Stimulated activated CD8-positive, alpha-beta memory T cell treated with anti-CD3 and anti-CD28 coated beads, Interleukin-4, amount 100 ng/mL, for 48 hours (primary cell): ENCODE measurements around the gene PYY.
A peak's percentile ranks its signal among the peaks of the same experiment; 100 is the strongest.
"Not testable (repeated sequence)": the region's sequence is repeated elsewhere in the genome, so short reads cannot be mapped to it uniquely, and the experiment has no call there.

Experiments used
- DNase-seq: peaks from one replicate; pipeline ENCODE4 v3.0.0-alpha.2; 2020

The PYY gene

DNA sequence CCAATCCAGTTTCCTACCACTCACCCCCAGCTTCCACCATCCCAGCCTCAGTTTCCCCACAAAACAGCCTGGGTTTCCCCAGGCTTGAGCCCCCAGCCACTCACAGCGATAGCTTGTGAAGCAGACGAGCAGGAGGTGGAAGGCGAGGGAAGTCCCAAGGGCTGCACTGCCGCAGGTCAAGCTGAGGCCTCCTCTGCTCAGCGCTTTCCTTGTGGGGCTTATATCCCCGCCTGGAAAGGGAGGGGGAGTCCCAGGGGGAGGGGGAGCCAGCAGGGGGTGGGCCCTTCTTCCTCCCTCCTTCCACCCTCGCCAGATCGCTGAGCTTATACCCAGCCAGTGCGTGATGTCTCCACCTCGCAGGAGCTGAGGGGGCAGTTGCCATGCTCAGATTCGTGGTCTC lies at the start of gene PYY:
Gene PYY, minus strand, starts transcription at position 195 of the 400 bp plus-strand sequence. CDS start 457 bp downstream, outside the sequence.
- DNase-seq, result no peak

DNA sequence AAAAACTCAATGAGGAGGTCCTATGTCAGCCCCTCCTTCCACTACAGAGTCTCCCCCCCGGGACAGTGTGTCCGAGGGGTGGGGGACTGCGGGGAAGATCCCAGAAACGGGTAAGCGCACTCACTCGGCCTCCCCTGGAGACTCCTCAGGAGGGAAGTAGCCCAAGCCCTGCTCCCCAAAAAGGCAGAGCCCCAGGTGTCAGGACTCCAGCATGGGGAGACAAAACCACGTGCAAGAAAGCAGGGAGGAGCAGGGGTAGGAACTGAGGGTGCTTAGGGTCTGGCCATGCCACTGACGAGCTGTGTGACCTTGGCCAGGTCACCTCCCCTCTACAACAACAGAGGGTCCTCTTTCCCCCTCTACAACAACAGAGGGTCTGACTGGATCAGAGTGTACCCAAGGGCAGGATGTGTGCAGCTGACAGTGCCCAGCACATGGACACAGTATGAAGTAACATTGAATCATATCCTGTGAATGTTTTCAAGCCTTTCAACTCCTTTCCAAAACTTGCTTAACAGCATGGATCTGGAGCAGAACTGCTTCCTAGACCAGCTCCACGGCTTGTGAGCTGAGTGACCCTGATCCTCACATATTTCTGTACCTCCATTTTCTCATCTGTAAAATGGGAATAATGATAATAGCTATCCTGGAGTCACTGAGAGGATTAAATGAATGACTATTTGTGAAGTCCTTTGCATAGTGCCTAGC lies 48.6 kb upstream of the PYY start:
- DNase-seq, result no peak

DNA sequence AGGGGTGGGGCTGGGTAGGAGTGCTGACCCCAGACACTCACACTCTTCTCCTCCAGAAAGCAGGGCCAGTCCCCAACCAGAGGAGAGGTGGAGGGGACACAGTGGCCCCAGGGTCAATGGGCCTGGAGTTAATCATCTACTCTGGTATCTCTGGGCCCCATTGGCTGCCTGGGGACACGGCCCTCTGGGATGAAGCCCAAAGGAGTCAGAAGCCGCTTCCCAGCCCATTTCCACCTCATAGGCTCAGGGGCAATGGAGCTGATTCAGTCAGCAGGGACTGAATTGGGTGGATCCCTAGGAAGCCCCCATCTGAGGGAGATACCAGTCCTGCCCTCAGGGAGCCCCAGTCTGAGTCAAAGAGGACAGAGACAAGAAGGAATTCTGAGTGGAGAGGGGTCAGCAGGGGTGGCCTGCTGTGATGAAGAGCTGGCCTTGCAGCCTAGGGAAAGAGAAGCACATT lies 47.8 kb upstream of the PYY start:
- no peak for DNase-seq

DNA sequence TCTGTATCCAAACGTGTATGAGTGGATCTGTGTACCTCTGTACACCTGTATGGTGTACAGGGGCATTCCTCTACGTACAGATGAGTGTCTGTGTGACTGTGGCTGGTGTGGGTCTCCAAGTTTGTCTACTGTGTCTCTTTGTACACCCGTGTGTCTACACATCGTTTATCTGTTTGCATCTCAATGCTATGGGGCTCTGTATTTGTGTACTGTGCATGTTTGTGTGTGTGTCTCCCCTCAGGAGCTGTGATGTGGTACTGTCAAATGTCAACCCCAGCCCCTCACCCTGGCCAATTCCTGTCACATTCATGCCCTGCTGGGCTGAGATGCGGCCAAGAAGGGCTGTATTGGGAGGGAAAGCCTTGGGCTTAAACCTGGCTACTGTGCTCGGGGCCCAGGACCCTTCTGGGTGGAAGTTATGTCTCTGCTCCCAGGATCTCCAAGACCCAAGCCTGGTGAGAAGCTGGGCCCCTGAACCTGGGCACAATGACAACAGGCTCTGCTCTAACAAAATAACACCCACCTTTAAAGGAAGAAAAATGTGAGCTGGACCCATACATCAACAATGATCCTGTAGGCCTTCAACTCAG lies 47.2 kb upstream of the PYY start:
- DNase-seq, result no peak

DNA sequence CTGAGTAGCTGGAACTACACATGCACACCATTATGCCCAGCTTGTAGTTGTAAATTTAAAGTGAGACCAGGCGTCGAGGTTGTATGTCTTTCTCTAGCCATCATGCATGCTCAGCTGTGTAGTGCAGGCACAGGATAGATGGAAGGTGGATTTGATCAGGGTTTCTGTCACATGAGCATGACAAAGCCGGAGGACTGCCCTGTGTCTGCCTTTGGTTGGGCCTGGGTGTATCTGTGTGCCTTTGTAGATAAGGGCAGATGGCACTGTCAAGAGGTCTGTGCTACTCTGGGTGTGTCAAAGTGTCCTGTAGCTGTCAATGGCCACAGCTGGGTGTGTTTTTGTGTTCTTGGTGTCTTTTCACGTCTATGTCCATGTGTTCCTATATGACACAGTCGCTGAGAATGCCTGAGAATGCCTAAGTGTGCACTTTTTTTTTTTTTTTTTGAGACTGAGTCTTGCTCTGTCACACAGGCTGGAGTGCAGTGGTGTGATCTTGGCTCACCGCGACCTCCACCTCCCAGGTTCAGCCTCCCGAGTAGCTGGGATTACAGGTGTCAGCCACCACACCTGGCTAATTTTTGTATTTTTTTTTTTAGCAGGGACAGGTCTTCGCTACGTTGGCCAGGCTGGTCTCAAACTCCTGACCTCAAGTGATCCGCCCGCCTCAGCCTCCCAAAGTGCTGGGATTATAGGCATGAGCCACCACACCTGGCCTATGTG lies 46.6 kb upstream of the PYY start:
- DNase-seq, result no peak

DNA sequence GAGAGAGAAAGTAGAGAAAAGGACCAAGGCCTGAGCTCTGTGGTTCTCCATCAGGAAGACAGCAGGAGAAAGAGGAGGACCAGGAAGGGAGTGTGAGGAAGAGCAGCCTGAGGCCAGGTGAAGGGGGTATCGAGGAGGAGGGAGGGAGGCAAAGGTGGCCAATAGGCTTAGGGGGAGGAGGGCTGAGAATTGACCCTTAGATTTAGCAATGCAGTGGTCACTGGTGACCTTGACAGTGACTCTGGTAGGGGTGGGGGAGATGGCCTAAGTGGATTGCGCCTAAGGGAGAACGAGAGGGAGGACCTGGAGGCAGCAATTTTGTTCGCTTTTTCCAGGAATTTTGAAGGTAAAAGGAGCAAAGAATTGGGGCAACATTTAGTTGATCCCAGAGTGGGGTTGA lies 45.3 kb upstream of the PYY start:
- DNase-seq, result no peak

DNA sequence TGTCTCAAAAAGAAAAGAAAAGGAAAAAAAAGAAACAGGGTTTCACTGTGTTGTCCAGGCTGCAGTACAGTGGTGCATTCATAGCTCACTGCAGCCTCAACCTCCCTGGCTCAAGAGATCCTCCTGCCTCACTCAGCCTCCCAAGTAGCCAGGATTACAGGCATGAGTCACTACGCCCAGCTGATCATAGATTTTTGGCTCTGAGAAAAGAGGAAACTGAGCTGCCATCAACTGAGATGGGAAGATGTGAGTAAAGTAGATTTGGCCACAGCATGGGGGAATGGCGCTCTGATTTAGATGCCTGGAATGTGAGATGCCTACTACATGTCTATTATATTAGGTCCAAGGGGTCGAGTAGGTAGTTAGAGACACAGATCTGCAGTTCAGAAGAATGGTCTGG lies 44.8 kb upstream of the PYY start:
- no peak for DNase-seq

DNA sequence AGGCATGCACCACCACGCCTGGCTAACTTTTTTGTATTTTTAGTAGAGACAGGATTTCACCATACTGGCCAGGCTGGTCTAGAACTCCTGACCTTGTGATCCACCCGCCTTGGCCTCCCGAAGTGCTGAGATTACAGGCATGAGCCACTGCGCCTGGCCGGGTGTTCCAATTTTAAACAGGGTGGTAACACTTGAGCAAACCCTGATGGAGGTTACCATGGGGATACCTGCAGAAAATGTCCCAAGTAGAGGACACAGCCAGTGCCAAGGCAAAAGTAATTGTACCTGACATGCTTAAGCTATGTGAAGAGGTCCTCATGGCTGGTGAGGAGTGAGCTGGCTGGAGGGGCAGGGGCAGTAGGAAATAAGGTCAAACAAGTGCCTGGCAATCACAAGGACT lies 43.4 kb upstream of the PYY start:
- DNase-seq, result not testable (repeated sequence)

DNA sequence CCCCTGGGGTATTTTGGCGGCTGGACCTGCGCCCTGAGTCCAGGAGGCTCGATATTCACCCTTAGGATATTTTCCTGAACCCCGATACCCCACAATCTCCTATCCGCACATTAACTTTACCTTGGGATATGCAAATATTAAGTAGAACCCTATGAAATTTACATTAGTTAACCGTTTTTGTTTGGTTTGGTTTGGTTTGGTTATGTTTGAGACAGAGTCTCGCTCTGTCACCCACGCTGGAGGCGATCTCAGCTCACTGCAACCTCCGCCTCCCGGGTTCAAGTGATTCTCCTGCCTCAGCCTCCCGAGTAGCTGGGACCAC lies 41.4 kb upstream of the PYY start:
- DNase-seq, result no peak

DNA sequence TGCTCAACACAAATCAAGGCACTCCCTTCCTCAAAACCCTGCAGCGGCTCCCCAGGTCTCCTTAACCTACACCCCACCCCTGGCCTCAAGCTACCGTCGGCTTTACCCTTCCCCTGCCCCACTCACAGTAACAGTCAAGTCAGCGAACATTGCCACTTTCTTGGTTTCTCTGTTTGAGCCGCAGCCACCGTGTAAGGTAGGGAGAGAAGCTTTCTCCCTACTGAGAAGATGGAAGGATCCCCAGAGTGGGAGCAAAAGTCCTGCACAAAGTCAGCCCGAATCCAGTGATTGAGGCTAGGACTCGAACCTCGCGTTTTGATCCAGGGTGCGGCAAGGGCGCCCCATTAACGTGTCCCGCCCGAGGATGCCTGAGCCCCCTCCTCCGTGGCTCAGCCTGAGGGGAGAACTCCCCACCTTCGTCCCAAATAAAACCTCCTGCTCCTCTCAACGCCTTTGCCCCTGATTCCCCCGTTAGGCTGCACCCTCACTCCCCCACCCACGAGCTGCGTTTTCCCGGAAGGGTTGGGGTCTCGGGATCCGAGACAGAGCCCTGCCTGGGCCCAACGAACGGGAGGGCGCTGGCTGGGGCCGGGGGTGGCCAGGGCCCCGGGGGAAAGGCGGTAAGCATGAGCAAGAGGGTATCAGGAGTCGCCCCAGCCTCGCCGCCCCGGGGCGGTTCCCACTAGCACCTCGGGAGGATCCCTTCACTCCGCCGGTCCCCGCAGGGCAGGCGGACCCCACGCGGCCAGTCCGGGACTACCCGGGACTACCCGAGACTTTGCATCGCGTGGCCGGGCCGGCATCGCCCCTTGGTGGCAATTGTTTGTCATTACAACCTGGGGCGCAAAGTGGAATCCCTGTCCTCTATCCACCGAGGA lies 40.8 kb upstream of the PYY start:
- DNase-seq, result peak; percentile 82

DNA sequence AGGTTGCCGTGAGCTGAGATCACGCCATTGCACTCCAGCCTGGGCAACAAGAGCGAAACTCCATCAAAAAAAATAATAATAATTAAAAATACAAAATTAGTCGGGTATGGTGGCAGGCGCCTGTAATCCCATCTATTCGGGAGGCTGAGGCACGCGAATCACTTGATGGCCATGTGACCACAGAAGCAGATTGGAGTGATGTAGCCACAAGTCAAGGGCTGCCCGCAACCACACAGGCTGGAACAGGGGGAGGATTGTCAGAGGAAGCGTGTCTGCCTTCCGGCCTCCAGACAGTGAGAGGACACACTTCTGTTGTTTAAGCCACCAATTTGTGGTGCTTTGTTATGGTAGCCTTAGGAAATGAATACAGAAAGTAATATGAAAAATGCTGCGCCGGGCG lies 38.9 kb upstream of the PYY start:
- DNase-seq, result no peak

DNA sequence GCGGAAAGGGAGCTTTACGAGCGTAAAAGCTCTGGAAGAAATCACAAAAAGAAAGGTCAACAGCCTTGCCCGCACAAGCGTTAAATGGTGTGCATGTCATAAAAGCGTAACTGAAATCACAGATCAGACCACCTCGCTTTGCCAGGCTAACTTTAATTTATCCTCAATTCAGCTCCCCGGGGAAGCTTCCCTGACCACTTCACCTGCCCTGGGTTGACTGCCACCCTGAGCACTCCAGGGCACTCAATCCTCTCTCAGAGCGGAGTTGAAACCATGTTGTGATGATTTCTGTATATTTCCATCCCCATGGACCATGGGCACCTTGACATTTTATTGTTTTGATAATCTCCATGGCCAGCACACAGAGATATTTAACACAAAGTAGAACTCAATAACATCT lies 34.6 kb upstream of the PYY start:
- no peak for DNase-seq

DNA sequence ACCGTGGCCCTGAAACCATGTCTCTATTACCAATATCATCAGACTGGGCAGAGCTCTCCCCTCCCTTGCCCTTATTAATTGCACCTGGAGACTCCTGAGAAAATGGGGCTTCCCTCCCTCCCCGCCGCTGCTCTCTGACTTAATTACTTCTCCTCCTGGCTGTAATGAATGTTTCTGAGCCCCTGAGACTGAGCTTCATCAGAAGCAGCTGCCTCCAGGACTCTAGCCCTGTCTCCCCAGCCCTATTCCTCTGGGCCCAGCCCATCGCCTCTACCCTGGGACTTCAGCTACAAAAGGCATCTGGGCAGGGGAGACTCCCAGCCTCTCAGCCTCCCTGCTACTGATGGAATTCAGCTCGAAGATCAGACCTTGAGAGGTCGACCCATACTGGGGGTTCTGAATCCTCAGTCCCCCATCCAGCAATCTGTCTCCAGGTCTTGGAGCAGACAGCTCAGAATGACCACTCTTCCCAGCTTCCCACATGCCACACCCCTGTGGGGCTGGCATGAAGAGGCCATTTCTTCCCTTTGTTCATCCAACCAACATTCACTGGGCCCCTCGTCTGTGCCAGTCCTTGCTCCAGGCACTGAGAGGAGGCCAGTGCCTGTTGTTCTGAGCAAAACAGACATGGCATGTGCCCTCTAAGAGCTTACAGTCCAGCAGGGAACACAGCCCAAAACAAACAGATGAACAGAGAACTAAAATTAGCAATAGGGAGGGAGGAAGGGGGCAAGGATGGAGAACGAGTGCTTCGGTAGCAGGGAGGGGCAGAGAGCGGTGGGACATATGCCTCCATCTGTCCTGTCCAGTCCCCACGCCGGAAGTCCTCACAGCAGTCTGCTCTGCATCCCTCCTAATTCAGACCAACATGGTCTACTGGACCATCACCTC lies 33.6 kb upstream of the PYY start:
- DNase-seq, result no peak

DNA sequence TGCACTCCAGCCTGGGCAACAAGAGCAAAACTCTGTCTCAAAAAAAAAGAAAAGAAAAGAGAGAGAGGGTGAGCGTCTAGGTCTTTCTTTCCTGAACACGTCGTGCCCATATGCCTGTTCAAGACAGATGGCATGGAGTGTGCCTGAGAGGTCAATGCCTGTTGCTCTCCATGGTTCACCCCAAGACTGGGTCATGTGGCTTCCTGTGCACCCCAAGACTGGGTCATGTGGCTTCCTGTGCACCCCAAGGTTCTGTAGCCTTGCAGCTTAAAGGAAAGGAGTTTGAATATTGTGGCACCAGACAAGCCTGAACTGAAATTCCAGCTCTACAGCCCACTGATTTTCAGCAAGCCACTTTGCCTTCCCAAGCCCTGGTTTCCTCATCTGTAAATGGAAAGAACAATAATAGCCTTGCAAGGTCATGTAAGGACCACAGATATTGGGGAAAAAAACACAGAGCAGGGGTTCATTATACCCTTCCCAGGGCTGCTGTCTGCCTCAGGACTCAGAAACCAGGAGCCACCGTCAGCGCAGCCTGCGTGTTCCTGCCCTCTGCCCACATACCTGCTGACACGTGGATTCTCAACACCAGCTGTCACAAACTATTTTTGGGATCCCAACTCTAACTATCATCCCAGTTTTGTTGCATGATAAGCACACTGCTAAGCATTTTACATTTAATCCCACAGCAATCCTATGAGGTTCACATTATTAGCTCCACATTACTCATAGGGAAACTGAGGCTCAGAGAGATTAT lies 32.7 kb upstream of the PYY start:
- DNase-seq, result no peak

DNA sequence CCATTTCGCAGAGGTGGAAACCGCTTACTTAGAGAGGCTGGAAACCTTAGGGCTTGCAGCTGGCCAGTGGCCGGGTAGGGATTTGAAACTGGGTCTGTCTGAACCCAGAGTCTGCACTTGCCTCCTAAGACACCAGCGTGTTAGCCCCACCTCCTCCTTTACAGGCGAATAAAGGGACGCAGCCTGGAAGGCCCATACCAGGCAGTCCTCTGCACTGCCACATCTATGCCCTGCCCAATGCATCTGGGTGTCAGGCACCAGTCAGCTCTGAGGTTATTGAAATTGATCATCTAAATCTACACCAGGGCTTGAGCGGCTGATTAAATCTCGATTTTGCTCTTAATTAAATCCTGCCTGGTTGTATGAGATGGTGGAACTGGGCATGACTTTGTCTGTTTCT lies 30.8 kb upstream of the PYY start:
- DNase-seq, result no peak

DNA sequence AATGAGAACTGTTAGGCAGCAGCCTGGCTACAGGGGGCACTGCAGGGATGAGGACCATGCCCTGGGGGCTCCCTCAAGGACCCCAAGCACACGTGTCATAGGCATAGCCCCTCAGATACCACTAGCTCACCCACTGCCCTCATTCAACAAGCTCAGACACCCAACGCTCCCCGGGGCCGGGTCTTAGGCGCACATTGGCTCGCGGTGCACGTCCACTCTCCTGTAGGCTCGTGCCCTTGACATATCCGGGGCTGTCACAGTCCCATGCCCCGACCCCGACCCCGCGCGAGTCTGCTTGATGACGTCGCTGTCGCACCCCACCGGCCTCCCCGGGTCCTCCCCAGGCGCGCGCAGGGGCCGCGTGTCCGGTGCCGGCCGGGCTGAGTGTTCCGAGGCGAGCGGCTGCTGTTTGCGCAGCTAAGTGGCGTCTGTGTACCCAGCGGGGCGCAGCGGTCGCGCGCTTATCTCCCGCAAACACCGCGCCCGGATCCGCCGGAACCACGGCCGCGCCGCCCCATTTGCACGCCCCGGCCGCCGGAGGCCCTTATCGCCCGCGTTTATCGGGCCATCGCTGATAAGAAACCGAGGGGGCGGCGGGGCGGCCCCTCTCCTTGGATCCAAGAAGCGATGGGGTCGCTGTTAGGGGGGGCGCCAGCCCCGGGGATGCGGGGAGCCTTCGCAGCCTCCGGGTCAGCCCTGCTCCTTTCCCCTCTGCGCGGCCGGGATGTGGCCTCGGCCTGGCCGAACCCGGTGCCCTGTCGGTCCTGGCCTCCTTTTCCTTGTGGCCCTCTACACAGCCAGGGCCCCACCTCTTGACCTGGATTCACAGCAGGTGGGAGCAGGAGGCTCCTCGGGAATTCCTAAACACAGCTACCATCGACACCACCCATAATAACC lies 30.0 kb upstream of the PYY start:
- DNase-seq, result peak; percentile 29

DNA sequence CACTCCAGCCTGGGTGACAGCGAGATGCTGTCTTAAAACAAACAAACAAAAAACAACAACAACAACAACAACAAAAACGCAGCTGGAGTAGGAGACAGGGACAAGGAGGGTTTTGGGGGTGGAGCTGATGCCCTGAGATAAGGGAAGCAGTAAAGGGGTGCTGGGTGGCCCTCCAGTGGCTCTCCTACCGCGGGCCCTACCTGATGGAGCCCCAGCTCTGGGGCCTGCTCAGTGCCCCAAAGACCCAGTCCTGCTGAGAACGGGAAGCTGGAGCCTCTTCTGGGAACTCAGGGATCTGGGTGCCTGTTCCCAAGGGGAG lies 29.4 kb upstream of the PYY start:
- DNase-seq, result no peak

DNA sequence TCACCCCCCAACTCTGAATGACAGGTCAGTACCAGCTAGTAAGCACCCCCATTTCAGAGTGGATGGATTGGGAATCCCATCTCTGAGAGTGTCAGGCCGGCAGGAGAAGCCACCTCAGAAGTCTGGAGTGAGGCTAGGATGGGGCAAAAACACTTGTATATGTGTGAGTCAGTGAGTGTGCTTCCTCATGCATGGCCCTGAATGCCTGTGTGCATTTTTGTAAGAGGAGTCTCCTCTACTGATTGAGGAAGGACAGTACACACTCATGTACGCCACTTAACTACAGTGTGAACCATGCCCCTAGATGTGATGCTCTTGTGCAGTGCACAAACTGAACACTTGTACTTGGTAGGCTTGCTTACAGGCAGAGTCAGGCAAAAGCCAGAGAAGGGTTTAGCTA lies 28.4 kb upstream of the PYY start:
- no peak for DNase-seq

DNA sequence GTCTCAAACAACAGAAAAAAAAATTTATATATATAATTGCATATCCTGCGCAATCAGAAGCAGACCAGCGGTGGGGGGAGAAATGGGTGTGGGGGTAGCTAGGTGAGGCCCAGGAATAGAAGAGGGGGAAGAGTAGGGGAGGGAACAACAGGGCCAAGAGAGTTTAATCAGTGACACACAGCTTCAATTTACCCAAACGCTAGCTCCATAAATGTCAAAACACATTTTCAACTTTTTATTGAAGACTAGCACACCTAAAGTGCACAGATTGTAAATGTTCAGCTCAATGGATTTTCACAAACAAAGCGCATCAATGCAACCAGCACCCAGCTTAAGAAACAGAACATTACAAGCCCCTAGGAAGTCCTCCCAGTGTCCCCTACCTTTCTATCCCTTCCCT lies 25.9 kb upstream of the PYY start:
- DNase-seq, result no peak

DNA sequence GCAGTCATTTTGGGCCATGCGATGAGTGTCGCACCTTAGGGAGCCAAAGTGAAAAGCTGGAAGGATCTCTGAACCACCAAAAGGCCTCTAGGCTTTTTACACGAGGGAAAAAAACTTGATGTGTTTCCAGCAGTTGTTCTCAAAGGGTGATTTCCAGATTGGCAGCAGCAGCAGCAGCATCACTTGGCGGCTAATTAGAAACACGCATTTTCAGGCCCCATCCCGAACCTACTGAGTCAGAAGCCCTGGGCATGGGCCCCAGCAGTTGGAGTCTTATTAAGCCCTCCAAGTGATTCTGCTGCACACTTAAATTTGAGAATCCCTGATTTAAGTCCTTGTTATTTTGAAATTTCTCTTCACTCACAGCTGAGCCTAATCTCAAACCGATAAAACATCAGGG lies 25.3 kb upstream of the PYY start:
- DNase-seq, result no peak

DNA sequence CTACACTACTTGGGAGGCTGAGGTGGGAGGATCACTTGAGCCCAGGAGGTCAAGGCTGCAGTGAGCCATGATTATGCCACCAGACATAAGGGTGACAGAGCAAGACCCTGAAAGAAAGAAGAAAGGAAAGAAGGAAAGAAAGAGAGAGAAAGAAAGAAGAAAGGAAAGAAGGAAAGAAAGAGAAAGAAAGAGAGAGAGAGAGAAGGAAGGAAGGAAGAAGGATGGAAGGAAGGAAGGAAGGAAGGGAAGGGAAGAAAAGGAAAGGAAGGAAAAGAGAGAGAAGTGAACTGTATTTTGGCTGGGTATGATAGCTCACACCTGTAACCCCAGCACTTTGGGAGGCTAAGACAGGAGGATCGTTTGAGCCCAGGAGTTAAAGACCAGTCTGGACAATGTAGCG lies 24.3 kb upstream of the PYY start:
- no peak for DNase-seq
